HEK293 (cell line): ENCODE measurements around the gene ZMYND10.
A peak's percentile ranks its signal among the peaks of the same experiment; 100 is the strongest.

Experiments
- CTCF ChIA-PET: fragments of 350-600 bp; formaldehyde crosslinking; extraction: SDS; loops from one replicate; lab custom pipeline; 2021; ENCODE audit warnings: antibody characterized with exemption; lab: Yijun Ruan, JAX
- POLR2A ChIA-PET: fragments of 300-600 bp; formaldehyde crosslinking; extraction: SDS; loops from one replicate; lab custom pipeline; 2020; ENCODE audit warnings: antibody characterized with exemption, inconsistent platforms; lab: Yijun Ruan, JAX
- H3K27ac ChIP-seq: fragments of 200-500 bp; sonication (Bioruptor generic); 2 replicates; pipeline ENCODE4 v1.5.1; 2014; ENCODE audit warnings: low read depth, low read length, control low read depth, inconsistent platforms; ENCODE audit errors: extremely low read depth
- H3K36me3 ChIP-seq, 2 experiments: fragments of 200-500 bp in 1 of 2; sonication (Bioruptor generic) in 1 of 2; 1 replicate in 1 of 2; 2 replicates in 1 of 2; pipeline ENCODE4 v1.5.1; 2014 to 2017; ENCODE audit warnings: inconsistent platforms in 2 of 2, low read length in 2 of 2; ENCODE audit not compliant: control insufficient read depth in 2 of 2, insufficient read depth in 1 of 2
- H3K4me1 ChIP-seq: fragments of 200-500 bp; sonication (Bioruptor generic); 2 replicates; pipeline ENCODE4 v1.5.1; 2014; ENCODE audit warnings: mild to moderate bottlenecking, low read length, inconsistent platforms; ENCODE audit not compliant: control insufficient read depth, insufficient read depth
- H3K4me3 ChIP-seq: 2 replicates; pipeline ENCODE4 v1.5.1; 2011; ENCODE audit warnings: low read depth, mild to moderate bottlenecking, control low read depth, low read length, moderate library complexity
- H3K9me3 ChIP-seq: fragments of 200-500 bp; sonication (Bioruptor generic); 2 replicates; pipeline ENCODE4 v1.5.1; 2014; ENCODE audit warnings: low read depth, low read length, inconsistent platforms; ENCODE audit not compliant: control insufficient read depth, insufficient read depth
- CTCF ChIP-seq: fragments of 450-650 bp; formaldehyde crosslinking; IDR thresholded peaks from 2 replicates; pipeline ENCODE4 v1.5.1; 2016; ENCODE audit warnings: missing biosample characterization, missing genetic modification characterization
- GLI4 ChIP-seq: fragments of 450-650 bp; formaldehyde crosslinking; IDR thresholded peaks from 2 replicates; pipeline ENCODE4 v1.5.1; 2016; ENCODE audit warnings: missing biosample characterization, missing genetic modification characterization
- GLIS2 ChIP-seq: fragments of 450-650 bp; formaldehyde crosslinking; IDR thresholded peaks from 2 replicates; pipeline ENCODE4 v1.5.1; 2016; ENCODE audit warnings: missing biosample characterization, missing genetic modification characterization
- MZF1 ChIP-seq: fragments of 450-650 bp; formaldehyde crosslinking; IDR thresholded peaks from 2 replicates; pipeline ENCODE4 v1.5.1; 2017; ENCODE audit warnings: missing biosample characterization, missing genetic modification characterization, borderline replicate concordance
- SP2 ChIP-seq: fragments of 450-650 bp; formaldehyde crosslinking; IDR thresholded peaks from 2 replicates; pipeline ENCODE4 v1.5.1; 2016; ENCODE audit warnings: missing biosample characterization, missing genetic modification characterization
- YY2 ChIP-seq: fragments of 450-650 bp; formaldehyde crosslinking; IDR thresholded peaks from 2 replicates; pipeline ENCODE4 v1.5.1; 2016; ENCODE audit warnings: missing biosample characterization, missing genetic modification characterization
- ZBTB10 ChIP-seq: fragments of 450-650 bp; formaldehyde crosslinking; IDR thresholded peaks from 2 replicates; pipeline ENCODE4 v1.5.1; 2016; ENCODE audit warnings: missing biosample characterization, missing genetic modification characterization
- ZBTB11 ChIP-seq: fragments of 450-650 bp; formaldehyde crosslinking; conservative IDR thresholded peaks from 2 replicates; pipeline ENCODE4 v1.5.1; 2016; ENCODE audit warnings: low read depth, missing biosample characterization, missing genetic modification characterization
- ZBTB6 ChIP-seq: fragments of 450-650 bp; formaldehyde crosslinking; IDR thresholded peaks from 2 replicates; pipeline ENCODE4 v1.5.1; 2017; ENCODE audit warnings: missing biosample characterization, missing genetic modification characterization
- ZBTB8A ChIP-seq: fragments of 450-650 bp; formaldehyde crosslinking; IDR thresholded peaks from 2 replicates; pipeline ENCODE4 v1.5.1; 2016; ENCODE audit warnings: missing biosample characterization, missing genetic modification characterization
- ZIC2 ChIP-seq: fragments of 450-650 bp; formaldehyde crosslinking; IDR thresholded peaks from 2 replicates; pipeline ENCODE4 v1.5.1; 2016; ENCODE audit warnings: missing biosample characterization, missing genetic modification characterization
- ZNF138 ChIP-seq: fragments of 450-650 bp; formaldehyde crosslinking; IDR thresholded peaks from 2 replicates; pipeline ENCODE4 v1.5.1; 2016; ENCODE audit warnings: missing biosample characterization, missing genetic modification characterization, borderline replicate concordance
- ZNF16 ChIP-seq: fragments of 450-650 bp; formaldehyde crosslinking; IDR thresholded peaks from 2 replicates; pipeline ENCODE4 v1.5.1; 2016; ENCODE audit warnings: low read depth, missing biosample characterization, missing genetic modification characterization
- ZNF221 ChIP-seq: fragments of 450-650 bp; formaldehyde crosslinking; IDR thresholded peaks from 2 replicates; pipeline ENCODE4 v1.5.1; 2017; ENCODE audit warnings: missing biosample characterization, missing genetic modification characterization, borderline replicate concordance
- ZNF266 ChIP-seq: fragments of 450-650 bp; formaldehyde crosslinking; IDR thresholded peaks from 2 replicates; pipeline ENCODE4 v1.5.1; 2016; ENCODE audit warnings: missing biosample characterization, missing genetic modification characterization, low read depth
- ZNF280D ChIP-seq: fragments of 450-650 bp; formaldehyde crosslinking; IDR thresholded peaks from 2 replicates; pipeline ENCODE4 v1.5.1; 2016; ENCODE audit warnings: missing biosample characterization, missing genetic modification characterization
- ZNF394 ChIP-seq: fragments of 450-650 bp; formaldehyde crosslinking; IDR thresholded peaks from 2 replicates; pipeline ENCODE4 v1.5.1; 2016; ENCODE audit warnings: missing biosample characterization, missing genetic modification characterization, mild to moderate bottlenecking, moderate library complexity, borderline replicate concordance
- ZNF501 ChIP-seq: fragments of 450-650 bp; formaldehyde crosslinking; IDR thresholded peaks from 2 replicates; pipeline ENCODE4 v1.5.1; 2016; ENCODE audit warnings: missing biosample characterization, missing genetic modification characterization
- ZNF585B ChIP-seq: fragments of 450-650 bp; formaldehyde crosslinking; IDR thresholded peaks from 2 replicates; pipeline ENCODE4 v1.5.1; 2016; ENCODE audit warnings: missing biosample characterization, missing genetic modification characterization
- ZNF596 ChIP-seq: fragments of 450-650 bp; IDR thresholded peaks from 2 replicates; pipeline ENCODE4 v1.5.0; 2018; ENCODE audit warnings: missing biosample characterization, mild to moderate bottlenecking, missing genetic modification characterization, moderate library complexity
- ZNF791 ChIP-seq: fragments of 450-650 bp; formaldehyde crosslinking; IDR thresholded peaks from 2 replicates; pipeline ENCODE4 v1.5.1; 2016; ENCODE audit warnings: missing biosample characterization, missing genetic modification characterization
- ZNF792 ChIP-seq: fragments of 450-650 bp; formaldehyde crosslinking; IDR thresholded peaks from 2 replicates; pipeline ENCODE4 v1.5.1; 2016; ENCODE audit warnings: missing biosample characterization, missing genetic modification characterization
- ZNF837 ChIP-seq: fragments of 450-650 bp; formaldehyde crosslinking; IDR thresholded peaks from 2 replicates; pipeline ENCODE4 v1.5.1; 2016; ENCODE audit warnings: missing biosample characterization, missing genetic modification characterization
- ZSCAN30 ChIP-seq: fragments of 450-650 bp; IDR thresholded peaks from 2 replicates; pipeline ENCODE4 v1.5.1; 2018; ENCODE audit warnings: missing biosample characterization, mild to moderate bottlenecking, missing genetic modification characterization, moderate library complexity
- ZSCAN4 ChIP-seq: fragments of 450-650 bp; formaldehyde crosslinking; IDR thresholded peaks from 2 replicates; pipeline ENCODE4 v1.5.1; 2017; ENCODE audit warnings: missing biosample characterization, missing genetic modification characterization

The ZMYND10 gene

GRCh38 chr3:50345586-50346234, at the start of gene ZMYND10 (continued):
- no peak for TF ChIP-seq ZBTB10
- peak; percentile 95 for TF ChIP-seq ZBTB8A
- no peak for TF ChIP-seq ZSCAN4
- no peak for TF ChIP-seq ZSCAN30 (tag by site-specific recombination)
- peak; percentile 61 for TF ChIP-seq SP2 (tag by site-specific recombination)
- TF ChIP-seq GLIS2 (tag by site-specific recombination): no peak
- no peak for TF ChIP-seq ZNF266 (tag by site-specific recombination)
- no peak for TF ChIP-seq ZNF585B
- TF ChIP-seq YY2 (tag by site-specific recombination): no peak
- TF ChIP-seq ZNF16 (tag by site-specific recombination): no peak

- Histone ChIP-seq H3K4me1 (no peaks in the 10 kb centered on the region), H3K9me3 (no peaks in the 10 kb centered on the region), H3K36me3 (no peaks in the 10 kb centered on the region), H3K27ac (no peak overlapping the region), H3K4me3 (no peak overlapping the region)
- CTCF ChIA-PET: no interaction called here
- POLR2A ChIA-PET: no interaction called here
- no peak for TF ChIP-seq ZBTB6
- TF ChIP-seq ZNF280D (tag by site-specific recombination): no peak
- TF ChIP-seq ZNF791 (tag by site-specific recombination): no peak
- TF ChIP-seq ZNF837 (tag by site-specific recombination): no peak
- no peak for TF ChIP-seq MZF1
- TF ChIP-seq ZBTB11 (tag by site-specific recombination): no peak
- TF ChIP-seq ZNF394: no peak
- TF ChIP-seq ZNF501 (tag by site-specific recombination): no peak
- TF ChIP-seq ZNF596 (tag by site-specific recombination): no peak
- TF ChIP-seq CTCF (tag by site-specific recombination): no peak
- TF ChIP-seq ZNF138: no peak
- no peak for TF ChIP-seq ZIC2 (tag by site-specific recombination)
- TF ChIP-seq ZNF221 (tag by site-specific recombination): no peak
- TF ChIP-seq GLI4 (tag by site-specific recombination): no peak
- TF ChIP-seq ZNF792 (tag by site-specific recombination): no peak
Measured at GRCh38 chr3:50393061-50393460, 47.5 kb upstream of the ZMYND10 start.
